Rectal smooth muscle tissue (tissue), 1 donor: ENCODE measurements around the gene ROPN1.

ENCODE experiments used
- H3K27ac ChIP-seq: one replicate; pipeline ENCODE4 v1.7.0; 2013; ENCODE audit warnings: low read depth, low read length, inconsistent platforms
- H3K27me3 ChIP-seq: one replicate; pipeline ENCODE4 v1.7.0; 2013; ENCODE audit warnings: low read length; ENCODE audit not compliant: control insufficient read depth, insufficient read depth
- H3K36me3 ChIP-seq: one replicate; pipeline ENCODE4 v1.7.0; 2013; ENCODE audit warnings: low read length; ENCODE audit not compliant: control insufficient read depth, insufficient read depth
- H3K4me1 ChIP-seq: one replicate; pipeline ENCODE4 v1.7.0; 2013; ENCODE audit warnings: low read length; ENCODE audit not compliant: control insufficient read depth, insufficient read depth
- H3K4me3 ChIP-seq: one replicate; pipeline ENCODE4 v1.7.0; 2013; ENCODE audit warnings: low read length
- H3K9ac ChIP-seq: one replicate; pipeline ENCODE4 v1.7.0; 2013; ENCODE audit warnings: low read length

ROPN1 gene

DNA sequence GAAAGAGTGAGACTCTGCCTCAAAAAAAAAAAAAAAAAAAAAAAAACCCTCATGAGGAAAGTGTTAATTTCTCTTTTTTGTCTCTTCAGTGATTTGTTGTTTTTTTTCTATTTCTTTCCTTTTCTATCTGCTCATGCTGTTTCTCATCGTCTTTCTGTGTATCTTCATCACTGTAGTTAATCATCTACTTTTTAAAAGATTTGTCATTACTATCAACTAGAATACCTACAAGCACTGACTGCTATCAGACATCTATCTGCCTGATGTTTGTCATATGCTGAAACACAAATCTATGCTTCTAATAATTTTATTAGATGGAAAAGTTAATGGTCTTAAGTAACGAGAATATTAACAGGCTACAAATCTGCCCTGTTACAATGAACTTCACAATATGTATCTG is 57.7 kb downstream of the ROPN1 start:
- H3K4me1 ChIP-seq = no peaks in the 10 kb centered on the region
- no peak overlapping the region for H3K4me3 ChIP-seq
- no peak overlapping the region for H3K9ac ChIP-seq
- H3K36me3 ChIP-seq = peaks cover 5% of the 10 kb centered on the region
- no peak overlapping the region for H3K27ac ChIP-seq
- no peaks in the 10 kb centered on the region for H3K27me3 ChIP-seq

DNA sequence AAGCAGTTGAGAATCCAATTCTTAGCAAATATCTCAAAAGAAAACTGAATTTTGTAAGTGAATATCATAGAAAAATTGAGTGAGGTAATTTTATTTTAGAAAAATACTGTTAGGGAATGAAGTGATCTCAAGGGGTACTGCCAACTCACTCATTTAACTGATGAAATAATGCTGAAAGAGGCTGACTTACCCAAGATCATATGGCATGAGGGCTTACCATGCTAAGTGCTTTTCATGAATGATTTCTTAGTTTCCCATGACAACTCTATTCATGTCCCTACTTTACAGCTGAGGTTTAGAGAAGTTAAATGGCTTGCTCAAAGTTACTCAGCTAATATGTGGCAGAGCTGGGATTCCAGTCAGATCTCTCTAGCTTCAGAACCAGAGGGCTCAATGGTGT is 61.5 kb downstream of the ROPN1 start:
- Histone ChIP-seq H3K9ac (no peak overlapping the region), H3K27me3 (no peaks in the 10 kb centered on the region), H3K4me3 (no peak overlapping the region), H3K36me3 (peaks cover 7% of the 10 kb centered on the region), H3K4me1 (no peaks in the 10 kb centered on the region), H3K27ac (no peak overlapping the region)

DNA sequence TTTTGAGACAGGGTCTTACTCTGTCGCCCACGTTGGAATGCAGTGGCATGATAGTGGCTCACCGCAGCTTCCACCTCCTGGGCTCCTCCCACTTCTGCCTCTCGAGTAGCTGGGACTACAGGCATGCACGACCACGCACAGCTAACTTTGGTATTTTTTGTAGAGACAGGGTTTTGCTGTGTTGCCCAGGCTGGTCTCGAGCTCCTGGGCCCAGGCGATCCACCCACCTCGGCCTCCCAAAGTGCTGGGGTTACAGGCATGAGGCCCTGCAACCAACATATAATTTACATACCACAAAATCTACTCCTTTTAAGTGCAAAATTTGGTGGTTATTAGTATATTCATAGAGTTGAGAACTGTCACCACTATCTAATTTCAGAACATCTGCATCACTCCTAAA is 62.6 kb downstream of the ROPN1 start:
- Histone ChIP-seq H3K36me3 (peaks cover 7% of the 10 kb centered on the region), H3K27me3 (no peaks in the 10 kb centered on the region), H3K27ac (no peak overlapping the region), H3K4me3 (no peak overlapping the region), H3K4me1 (no peaks in the 10 kb centered on the region), H3K9ac (no peak overlapping the region)

DNA sequence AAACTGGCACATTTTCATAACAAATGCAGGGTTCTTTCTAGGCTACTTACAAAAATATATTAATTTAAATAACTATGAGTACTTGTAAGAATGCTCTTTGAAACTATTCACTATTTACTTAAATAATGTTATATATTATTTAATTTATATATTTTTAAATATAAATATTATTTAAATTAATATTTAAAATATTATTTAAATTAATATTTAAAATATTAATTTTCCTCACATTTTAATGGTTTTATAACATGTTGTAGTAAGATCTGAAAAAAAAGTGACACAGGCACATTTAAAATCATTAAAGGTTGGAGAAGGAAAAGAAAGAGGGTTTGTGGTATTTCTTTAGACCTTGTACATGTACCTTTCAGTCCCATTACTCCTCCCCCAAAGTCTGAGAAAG is 65.5 kb downstream of the ROPN1 start:
- H3K4me3 ChIP-seq = no peak overlapping the region
- H3K27ac ChIP-seq = no peak overlapping the region
- H3K27me3 ChIP-seq = no peaks in the 10 kb centered on the region
- peaks cover 2% of the 10 kb centered on the region for H3K36me3 ChIP-seq
- H3K4me1 ChIP-seq = no peaks in the 10 kb centered on the region
- H3K9ac ChIP-seq = no peak overlapping the region

DNA sequence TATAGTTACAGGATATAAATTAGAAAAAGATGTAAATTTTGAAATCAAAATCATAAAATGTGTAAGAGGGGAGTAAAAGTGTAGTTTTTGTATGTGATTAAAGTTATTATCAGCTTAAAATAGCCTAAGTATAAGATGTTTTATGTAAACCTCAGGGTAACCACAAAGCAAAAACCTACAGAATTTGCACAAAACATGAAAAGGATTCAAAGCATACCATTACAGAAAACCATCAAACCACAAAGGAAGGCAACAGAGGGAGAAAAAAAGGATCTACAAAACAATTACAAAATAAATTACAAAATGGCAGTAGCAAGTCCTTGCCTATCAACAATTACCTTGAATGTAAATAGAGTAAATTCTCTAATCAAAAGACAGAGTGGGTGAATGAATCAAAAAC is 71.1 kb downstream of the ROPN1 start:
- Histone ChIP-seq H3K4me1 (no peaks in the 10 kb centered on the region), H3K27ac (no peak overlapping the region), H3K9ac (no peak overlapping the region), H3K4me3 (no peak overlapping the region), H3K27me3 (no peaks in the 10 kb centered on the region), H3K36me3 (peaks cover 3% of the 10 kb centered on the region)

DNA sequence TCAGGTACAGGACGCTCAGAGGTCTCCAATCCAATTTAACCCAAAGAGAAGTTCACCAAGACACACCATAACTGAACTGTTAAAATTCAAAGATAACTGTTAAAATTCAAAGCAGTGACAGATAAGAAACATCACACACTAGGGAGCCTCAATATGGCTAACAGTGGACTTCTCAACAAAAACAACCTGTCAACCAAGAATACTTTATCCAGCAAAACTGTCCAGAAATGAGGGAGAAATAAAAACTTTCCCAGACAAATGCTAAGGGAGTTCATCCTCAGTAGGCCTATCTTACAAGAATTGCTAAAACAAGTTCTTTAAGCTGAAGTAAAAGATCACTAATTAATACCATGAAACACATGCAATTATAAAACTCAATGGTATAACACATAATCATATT is 71.5 kb downstream of the ROPN1 start:
- H3K4me3 ChIP-seq = no peak overlapping the region
- peaks cover 3% of the 10 kb centered on the region for H3K36me3 ChIP-seq
- H3K9ac ChIP-seq = no peak overlapping the region
- no peaks in the 10 kb centered on the region for H3K4me1 ChIP-seq
- no peaks in the 10 kb centered on the region for H3K27me3 ChIP-seq
- no peak overlapping the region for H3K27ac ChIP-seq

DNA sequence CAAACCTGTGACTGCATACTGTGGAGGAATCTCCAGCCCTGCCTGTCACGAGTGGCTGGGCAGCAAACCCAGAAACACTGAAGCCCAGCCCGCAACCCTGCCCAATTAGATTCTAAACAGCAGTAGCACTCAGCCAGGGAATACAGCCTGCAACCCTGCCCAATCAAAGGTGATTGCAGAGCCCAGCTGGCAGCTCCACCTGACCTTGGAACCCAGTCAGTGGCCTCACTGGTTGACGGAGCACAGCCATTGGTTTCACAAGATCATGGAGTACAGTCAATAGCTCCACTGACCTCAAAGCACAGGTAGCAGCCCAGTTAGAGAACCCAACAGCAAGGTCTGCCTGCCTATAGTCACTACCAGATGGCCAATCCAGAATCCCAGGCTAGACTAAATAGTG is 72.6 kb downstream of the ROPN1 start:
- H3K9ac ChIP-seq = no peak overlapping the region
- no peaks in the 10 kb centered on the region for H3K4me1 ChIP-seq
- H3K27ac ChIP-seq = no peak overlapping the region
- no peaks in the 10 kb centered on the region for H3K27me3 ChIP-seq
- H3K36me3 ChIP-seq = peaks cover 6% of the 10 kb centered on the region
- no peak overlapping the region for H3K4me3 ChIP-seq
